RWPE2 (cell line): ENCODE data around the gene TAF4.

ENCODE experiments used
- ATAC-seq: fragments of 200-7000 bp; cut with Tn5 transposase; 3 replicates; pipeline ENCODE4 v1.9.1; 2021; ENCODE audit warnings: low read depth
- DNase-seq: peaks from one replicate; pipeline ENCODE4 v3.0.0-alpha.2; 2020; ENCODE audit warnings: low spot score
- H3K27ac ChIP-seq: fragments of 450-650 bp; 2 replicates; pipeline ENCODE4 v1.5.1; 2017; ENCODE audit warnings: mild to moderate bottlenecking; ENCODE audit not compliant: poor library complexity, severe bottlenecking
- H3K27me3 ChIP-seq: fragments of 250-450 bp; sonication (Bioruptor Pico); 2 replicates; pipeline ENCODE4 v1.5.1; 2021; ENCODE audit warnings: mild to moderate bottlenecking, moderate library complexity; ENCODE audit not compliant: insufficient read depth, poor library complexity, severe bottlenecking
- H3K36me3 ChIP-seq: fragments of 250-450 bp; sonication (Bioruptor Pico); 2 replicates; pipeline ENCODE4 v1.5.1; 2020; ENCODE audit warnings: low read depth, mild to moderate bottlenecking, moderate library complexity
- H3K4me1 ChIP-seq: fragments of 250-450 bp; sonication (Bioruptor Pico); 2 replicates; pipeline ENCODE4 v1.5.1; 2021; ENCODE audit warnings: mild to moderate bottlenecking, moderate library complexity; ENCODE audit not compliant: insufficient read depth, poor library complexity, severe bottlenecking
- H3K4me3 ChIP-seq: fragments of 250-450 bp; sonication (Bioruptor Pico); 2 replicates; pipeline ENCODE4 v1.5.1; 2021; ENCODE audit warnings: mild to moderate bottlenecking, moderate library complexity; ENCODE audit not compliant: severe bottlenecking
- H3K9me3 ChIP-seq: fragments of 250-450 bp; sonication (Bioruptor Pico); 2 replicates; pipeline ENCODE4 v1.5.1; 2021; ENCODE audit warnings: mild to moderate bottlenecking, moderate library complexity; ENCODE audit not compliant: severe bottlenecking
- TF ChIP-seq, protein P1 (sequence below): fragments of 450-650 bp; IDR thresholded peaks from one replicate; pipeline ENCODE4 v1.5.1; 2017; ENCODE audit warnings: mild to moderate bottlenecking, moderate library complexity; ENCODE audit not compliant: poor library complexity, severe bottlenecking

Gene TAF4

DNA sequence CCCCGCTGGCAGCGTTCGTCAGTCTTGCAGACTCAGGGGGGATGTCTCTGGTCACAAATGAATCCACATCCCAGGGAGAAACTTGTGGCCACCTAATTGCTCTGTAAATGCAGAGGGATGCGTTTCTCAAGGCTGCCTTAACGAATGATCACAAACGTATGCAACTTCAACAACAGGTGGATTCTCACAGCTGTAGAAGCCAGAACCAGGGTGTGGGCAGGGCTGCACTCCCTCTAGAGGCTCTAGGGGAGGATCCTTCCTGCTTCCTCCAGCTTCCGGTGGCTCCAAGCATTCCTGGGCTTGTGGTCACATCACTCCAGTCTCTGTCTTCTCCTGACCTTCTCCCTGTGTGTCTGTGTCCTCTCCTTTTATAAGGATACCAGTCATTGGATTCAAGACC, 3.3 kb upstream of the TAF4 start:
- DNase-seq (no peak), ATAC-seq (no peak)
- Histone ChIP-seq H3K36me3 (no peaks in the 10 kb centered on the region), H3K27ac (no peak overlapping the region), H3K4me3 (no peak overlapping the region), H3K9me3 (peaks cover 7% of the 10 kb centered on the region), H3K4me1 (peaks cover 7% of the 10 kb centered on the region), H3K27me3 (no peaks in the 10 kb centered on the region)
- TF ChIP-seq, protein P1, sequence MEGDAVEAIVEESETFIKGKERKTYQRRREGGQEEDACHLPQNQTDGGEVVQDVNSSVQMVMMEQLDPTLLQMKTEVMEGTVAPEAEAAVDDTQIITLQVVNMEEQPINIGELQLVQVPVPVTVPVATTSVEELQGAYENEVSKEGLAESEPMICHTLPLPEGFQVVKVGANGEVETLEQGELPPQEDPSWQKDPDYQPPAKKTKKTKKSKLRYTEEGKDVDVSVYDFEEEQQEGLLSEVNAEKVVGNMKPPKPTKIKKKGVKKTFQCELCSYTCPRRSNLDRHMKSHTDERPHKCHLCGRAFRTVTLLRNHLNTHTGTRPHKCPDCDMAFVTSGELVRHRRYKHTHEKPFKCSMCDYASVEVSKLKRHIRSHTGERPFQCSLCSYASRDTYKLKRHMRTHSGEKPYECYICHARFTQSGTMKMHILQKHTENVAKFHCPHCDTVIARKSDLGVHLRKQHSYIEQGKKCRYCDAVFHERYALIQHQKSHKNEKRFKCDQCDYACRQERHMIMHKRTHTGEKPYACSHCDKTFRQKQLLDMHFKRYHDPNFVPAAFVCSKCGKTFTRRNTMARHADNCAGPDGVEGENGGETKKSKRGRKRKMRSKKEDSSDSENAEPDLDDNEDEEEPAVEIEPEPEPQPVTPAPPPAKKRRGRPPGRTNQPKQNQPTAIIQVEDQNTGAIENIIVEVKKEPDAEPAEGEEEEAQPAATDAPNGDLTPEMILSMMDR = no peak

DNA sequence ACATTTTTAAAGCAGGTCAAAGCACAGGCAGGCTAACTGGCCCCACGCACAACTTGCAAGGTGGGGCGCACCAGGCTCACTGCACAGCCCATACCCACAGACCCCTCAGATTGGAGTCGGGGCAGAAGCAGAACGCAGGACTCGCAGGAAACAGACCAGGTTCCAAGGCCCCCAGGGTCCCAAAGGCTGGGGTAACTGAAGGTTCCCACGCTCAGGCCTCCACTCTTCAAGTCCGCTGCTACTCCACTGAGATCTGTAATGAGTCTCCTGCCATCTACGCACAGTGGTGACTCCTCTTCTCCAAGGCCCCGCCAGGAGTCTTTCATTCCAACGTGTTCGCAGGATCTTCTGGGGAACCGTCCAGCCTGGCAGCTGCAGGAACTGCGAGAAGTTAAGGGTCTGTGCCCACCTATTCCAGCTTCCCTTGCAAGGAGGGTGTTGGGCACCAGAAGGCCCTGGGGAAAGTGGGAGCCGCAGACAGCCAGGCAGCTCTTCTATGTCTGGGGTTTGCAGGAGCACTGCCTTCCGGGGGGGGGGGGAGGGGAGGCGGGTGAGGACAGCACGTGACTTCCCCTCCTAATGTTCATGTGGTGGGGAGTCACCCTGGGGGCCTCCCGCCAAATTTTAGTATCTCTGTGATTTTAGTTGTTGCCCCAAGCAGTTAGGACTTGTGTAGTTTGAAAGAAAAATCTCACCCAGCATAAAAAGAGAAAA, 2.0 kb upstream of the TAF4 start:
- Histone ChIP-seq H3K27me3 (no peaks in the 10 kb centered on the region), H3K4me1 (peaks cover 7% of the 10 kb centered on the region), H3K27ac (no peak overlapping the region), H3K9me3 (no peaks in the 10 kb centered on the region), H3K4me3 (no peak overlapping the region), H3K36me3 (peaks cover 12% of the 10 kb centered on the region)
- TF ChIP-seq, protein P1 = no peak
- DNase-seq (peak; percentile 84), ATAC-seq (no peak)

DNA sequence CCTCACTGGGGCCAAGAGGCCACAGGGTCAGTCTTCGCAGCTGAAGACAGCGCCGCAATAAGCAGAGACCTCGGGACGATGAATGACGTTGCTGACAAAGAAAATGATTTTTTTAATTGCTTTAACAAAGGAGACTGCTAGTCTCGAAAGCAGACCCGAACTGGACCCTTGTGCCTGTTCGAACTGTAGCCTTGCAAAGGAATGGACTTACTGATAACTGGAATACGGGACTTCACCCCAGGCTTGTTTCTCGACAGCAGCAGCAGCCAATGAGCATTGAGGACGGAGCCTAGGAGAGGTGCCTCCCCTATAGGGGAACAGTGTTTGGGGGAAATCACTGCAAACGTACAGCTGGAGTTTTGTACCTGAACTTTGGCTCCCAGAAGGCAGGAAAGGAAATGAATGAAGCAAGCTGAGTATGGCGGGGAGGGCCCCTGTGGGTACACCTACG, 1.3 kb upstream of the TAF4 start:
- H3K4me3 ChIP-seq = peak overlapping the region; percentile 99
- peaks cover 19% of the 10 kb centered on the region for H3K36me3 ChIP-seq
- peak overlapping the region; percentile 68 for H3K27ac ChIP-seq
- TF ChIP-seq, protein P1 = no peak
- ATAC-seq (no peak), DNase-seq (peak; percentile 47)
- H3K27me3 ChIP-seq = no peaks in the 10 kb centered on the region
- H3K4me1 ChIP-seq = peaks cover 7% of the 10 kb centered on the region
- H3K9me3 ChIP-seq = no peaks in the 10 kb centered on the region

DNA sequence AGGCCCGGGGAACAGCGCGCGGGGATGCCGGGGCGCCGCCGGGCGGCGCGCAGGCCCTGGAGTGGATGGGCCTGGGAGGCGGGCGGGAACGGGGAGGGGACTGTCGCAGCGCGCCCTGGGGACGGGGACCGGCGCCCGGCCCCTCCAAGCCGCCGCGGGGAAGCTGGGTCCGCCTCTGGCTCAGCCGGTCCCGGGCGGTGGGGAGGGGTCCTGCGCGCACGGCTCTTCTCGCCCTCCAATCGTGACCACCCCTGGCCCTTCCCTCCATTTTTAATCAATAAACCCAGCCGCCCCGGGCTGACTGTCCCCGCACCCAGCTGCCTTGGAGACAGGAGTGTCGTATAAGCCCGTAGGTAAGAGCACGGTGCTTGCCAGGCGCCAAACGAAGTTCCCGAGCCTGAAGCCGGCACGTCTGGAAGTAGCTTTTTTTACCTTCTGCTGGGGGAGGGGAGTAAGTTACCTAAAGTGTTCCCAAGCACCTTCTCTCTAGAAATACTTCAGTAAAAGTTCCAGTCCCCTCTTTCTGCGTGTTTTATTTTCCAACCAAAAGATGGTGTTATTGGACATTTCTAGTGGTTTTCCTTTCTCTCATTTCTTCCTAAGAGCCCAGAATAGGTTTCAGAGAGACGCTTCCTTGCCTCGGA, 780 bp upstream of the TAF4 start:
- DNase-seq (peak; percentile 80), ATAC-seq (peak; percentile 37)
- peak overlapping the region; percentile 68 for H3K27ac ChIP-seq
- TF ChIP-seq, protein P1 = peak; percentile 14
- H3K4me3 ChIP-seq = peak overlapping the region; percentile 99
- H3K36me3 ChIP-seq = peaks cover 24% of the 10 kb centered on the region
- peaks cover 7% of the 10 kb centered on the region for H3K4me1 ChIP-seq
- no peaks in the 10 kb centered on the region for H3K27me3 ChIP-seq
- no peaks in the 10 kb centered on the region for H3K9me3 ChIP-seq
